CD8-positive, alpha-beta memory T cell (primary cell): ENCODE measurements around the gene SPINK13. TPM values are rescaled to one million over a fixed set of nuclear protein-coding genes. Genes with fewer than 3 reads are reported as not detected.

ENCODE experiments used
- CTCF ChIA-PET: fragments of 350-600 bp; sonication (Branson Sonifier 250); formaldehyde crosslinking; loops from one replicate; lab custom pipeline; 2021; ENCODE audit warnings: antibody characterized with exemption; lab: Charles Lee
- POLR2A ChIA-PET: fragments of 350-600 bp; sonication (Branson Sonifier 250); formaldehyde crosslinking; loops from one replicate; lab custom pipeline; 2021; ENCODE audit warnings: antibody characterized with exemption; lab: Charles Lee
- DNase-seq, 5 donors: peaks; one replicate each; pipeline versions ENCODE4 v3.0.0 to v3.0.0-alpha.2; 2020 to 2022; ENCODE audit warnings: mixed read lengths in 1 of 5
- H3K27ac ChIP-seq: one replicate; pipeline ENCODE4 v1.7.0; 2013; ENCODE audit warnings: low read depth, mild to moderate bottlenecking, low read length, moderate library complexity
- H3K27me3 ChIP-seq: 2 replicates; pipeline ENCODE4 v1.7.0; 2013; ENCODE audit warnings: low read length, mild to moderate bottlenecking; ENCODE audit not compliant: insufficient read depth, poor library complexity, severe bottlenecking
- H3K36me3 ChIP-seq: 2 replicates; pipeline ENCODE4 v1.7.0; 2013; ENCODE audit warnings: mild to moderate bottlenecking, low read length, moderate library complexity; ENCODE audit not compliant: insufficient read depth
- H3K4me1 ChIP-seq: 2 replicates; pipeline ENCODE4 v1.7.0; 2013; ENCODE audit warnings: mild to moderate bottlenecking, low read length, moderate library complexity; ENCODE audit not compliant: insufficient read depth
- H3K4me3 ChIP-seq: 2 replicates; pipeline ENCODE4 v1.7.0; 2013; ENCODE audit warnings: mild to moderate bottlenecking, low read length
- H3K9me3 ChIP-seq: 2 replicates; pipeline ENCODE4 v1.7.0; 2013; ENCODE audit warnings: mild to moderate bottlenecking, low read length
- H3K27ac Mint-ChIP-seq, 8 donors: one replicate each; pipeline ENCODE4 v1.8.0; 2020 to 2021; ENCODE audit warnings: mixed read lengths in 8 of 8, mild to moderate bottlenecking in 6 of 8, inconsistent platforms in 3 of 8, moderate library complexity in 3 of 8
- H3K27me3 Mint-ChIP-seq, 2 donors: one replicate each; pipeline ENCODE4 v1.8.0; 2020 to 2021; ENCODE audit warnings: mixed read lengths in 2 of 2, mild to moderate bottlenecking in 1 of 2, moderate library complexity in 1 of 2
- H3K36me3 Mint-ChIP-seq, 3 donors: one replicate each; pipeline ENCODE4 v1.8.0; 2020 to 2021; ENCODE audit warnings: mixed read lengths in 3 of 3, inconsistent platforms in 1 of 3, mild to moderate bottlenecking in 1 of 3
- H3K4me1 Mint-ChIP-seq, 3 donors: one replicate each; pipeline ENCODE4 v1.8.0; 2020 to 2021; ENCODE audit warnings: mixed read lengths in 3 of 3, inconsistent platforms in 1 of 3, mild to moderate bottlenecking in 1 of 3
- H3K4me3 Mint-ChIP-seq, 7 donors: one replicate each; pipeline ENCODE4 v1.8.0; 2020 to 2021; ENCODE audit warnings: mixed read lengths in 7 of 7, mild to moderate bottlenecking in 6 of 7, moderate library complexity in 4 of 7, inconsistent platforms in 2 of 7
- H3K9me3 Mint-ChIP-seq, 5 donors: one replicate each; pipeline ENCODE4 v1.8.0; 2020 to 2022; ENCODE audit warnings: mixed read lengths in 5 of 5, mild to moderate bottlenecking in 3 of 5, moderate library complexity in 2 of 5, inconsistent platforms in 1 of 5
- polyA plus RNA-seq: library from polyadenylated mRNA; unstranded; fragments of 300-500 nt; fragmentation: Illumina TruSeq; gene quantifications from one replicate; pipeline ENCODE4 v1.2.3, GENCODE V29; 2021
- total RNA-seq, 2 experiments: library from RNA; stranded (reverse); gene quantifications; one replicate each; pipeline ENCODE4 v1.2.3, GENCODE V29; 2021

SPINK13 gene
- total RNA-seq, result not detected
- polyA plus RNA-seq, result not detected

- DNase-seq, result no peak
- Mint-ChIP-seq H3K27me3 (peaks cover 0 to 2% of the 10 kb centered on the region in 2 donors), H3K9me3 (peaks cover 0 to 7% (median 2%) of the 10 kb centered on the region in 5 donors), H3K36me3 (no peaks in the 10 kb centered on the region), H3K27ac (no peak within 1 kb of the TSS), H3K4me1 (no peaks in the 10 kb centered on the region), H3K4me3 (no peak within 1 kb of the TSS)
- Histone ChIP-seq H3K27me3 (no peaks in the 10 kb centered on the region), H3K27ac (no peak within 1 kb of the TSS), H3K4me3 (no peak within 1 kb of the TSS), H3K36me3 (no peaks in the 10 kb centered on the region), H3K4me1 (no peaks in the 10 kb centered on the region), H3K9me3 (no peaks in the 10 kb centered on the region)
- CTCF ChIA-PET, result no interaction called here
- POLR2A ChIA-PET, result no interaction called here
These were observed at the start of gene SPINK13 for GRCh38 chr5:148268566-148268965. Gene SPINK13 (plus strand): TSS chr5:148268794. CDS start chr5:148270073, 1,279 bp downstream.

- no peaks in the 10 kb centered on the region for H3K36me3 Mint-ChIP-seq
- no peaks in the 10 kb centered on the region for H3K9me3 ChIP-seq
These were observed 47.1 kb upstream of the SPINK13 start for GRCh38 chr5:148221508-148221907.

GRCh38 chr5:148224117-148224742, 44.4 kb upstream of the SPINK13 start:
- H3K27me3 Mint-ChIP-seq, result peaks cover 8 to 16% of the 10 kb centered on the region in 2 donors
- no peaks in the 10 kb centered on the region for H3K9me3 ChIP-seq
- no peak overlapping the region for H3K4me3 Mint-ChIP-seq
- H3K27me3 ChIP-seq, result no peaks in the 10 kb centered on the region
- DNase-seq, result no peak
- ChIA-PET POLR2A (no interaction called here), CTCF (no interaction called here)
- H3K9me3 Mint-ChIP-seq, result peaks cover 0 to 7% (median 0%) of the 10 kb centered on the region in 5 donors
- no peak overlapping the region for H3K27ac ChIP-seq
- H3K4me1 Mint-ChIP-seq, result no peaks in the 10 kb centered on the region
- H3K36me3 Mint-ChIP-seq, result no peaks in the 10 kb centered on the region
- H3K4me3 ChIP-seq, result no peak overlapping the region
- no peaks in the 10 kb centered on the region for H3K36me3 ChIP-seq
- H3K4me1 ChIP-seq, result no peaks in the 10 kb centered on the region
- H3K27ac Mint-ChIP-seq, result no peak overlapping the region

More at GRCh38 chr5:148221508-148221907, 47.1 kb upstream of the SPINK13 start:
- Mint-ChIP-seq H3K27me3 (peaks cover 8 to 15% of the 10 kb centered on the region in 2 donors), H3K4me3 (no peak overlapping the region), H3K4me1 (no peaks in the 10 kb centered on the region), H3K27ac (no peak overlapping the region), H3K9me3 (peaks cover 0 to 5% (median 3%) of the 10 kb centered on the region in 5 donors)
- H3K36me3 ChIP-seq, result no peaks in the 10 kb centered on the region
- no peak overlapping the region for H3K27ac ChIP-seq
- ChIA-PET POLR2A (no interaction called here), CTCF (no interaction called here)
- no peaks in the 10 kb centered on the region for H3K27me3 ChIP-seq
- no peak for DNase-seq
- no peak overlapping the region for H3K4me3 ChIP-seq
- H3K4me1 ChIP-seq, result no peaks in the 10 kb centered on the region

GRCh38 chr5:148228392-148228984, 40.1 kb upstream of the SPINK13 start:
- H3K4me1 Mint-ChIP-seq, result no peaks in the 10 kb centered on the region
- H3K9me3 ChIP-seq, result no peaks in the 10 kb centered on the region
- H3K4me3 ChIP-seq, result no peak overlapping the region
- no peak overlapping the region for H3K4me3 Mint-ChIP-seq
- no peaks in the 10 kb centered on the region for H3K36me3 Mint-ChIP-seq
- peaks cover 5 to 16% of the 10 kb centered on the region in 2 donors for H3K27me3 Mint-ChIP-seq
- H3K4me1 ChIP-seq, result no peaks in the 10 kb centered on the region
- peaks cover 0 to 7% (median 4%) of the 10 kb centered on the region in 5 donors for H3K9me3 Mint-ChIP-seq
- H3K27me3 ChIP-seq, result no peaks in the 10 kb centered on the region
- CTCF ChIA-PET, result no interaction called here
- POLR2A ChIA-PET, result no interaction called here
- H3K27ac ChIP-seq, result no peak overlapping the region
- no peaks in the 10 kb centered on the region for H3K36me3 ChIP-seq
- no peak for DNase-seq
- no peak overlapping the region for H3K27ac Mint-ChIP-seq

- DNase-seq, result no peak
- Mint-ChIP-seq H3K36me3 (no peaks in the 10 kb centered on the region), H3K27me3 (peaks cover 5 to 16% of the 10 kb centered on the region in 2 donors), H3K4me3 (no peak overlapping the region), H3K27ac (no peak overlapping the region), H3K9me3 (peaks cover 0 to 7% (median 4%) of the 10 kb centered on the region in 5 donors), H3K4me1 (no peaks in the 10 kb centered on the region)
- POLR2A ChIA-PET, result no interaction called here
- Histone ChIP-seq H3K4me1 (no peaks in the 10 kb centered on the region), H3K27me3 (no peaks in the 10 kb centered on the region), H3K9me3 (no peaks in the 10 kb centered on the region), H3K4me3 (no peak overlapping the region), H3K36me3 (no peaks in the 10 kb centered on the region), H3K27ac (no peak overlapping the region)
- CTCF ChIA-PET, result no interaction called here
These were observed 38.8 kb upstream of the SPINK13 start for GRCh38 chr5:148229840-148230239.

- ChIA-PET CTCF (no interaction called here), POLR2A (no interaction called here)
- no peak for DNase-seq
- Histone ChIP-seq H3K27ac (no peak overlapping the region), H3K4me3 (no peak overlapping the region), H3K4me1 (no peaks in the 10 kb centered on the region), H3K27me3 (no peaks in the 10 kb centered on the region), H3K9me3 (no peaks in the 10 kb centered on the region), H3K36me3 (no peaks in the 10 kb centered on the region)
- peaks cover 5 to 16% of the 10 kb centered on the region in 2 donors for H3K27me3 Mint-ChIP-seq
- no peaks in the 10 kb centered on the region for H3K36me3 Mint-ChIP-seq
- no peaks in the 10 kb centered on the region for H3K4me1 Mint-ChIP-seq
- H3K27ac Mint-ChIP-seq, result no peak overlapping the region
- H3K4me3 Mint-ChIP-seq, result no peak overlapping the region
- H3K9me3 Mint-ChIP-seq, result peaks cover 0 to 7% (median 4%) of the 10 kb centered on the region in 5 donors
These were observed 38.4 kb upstream of the SPINK13 start for GRCh38 chr5:148230240-148230639.

- Histone ChIP-seq H3K27me3 (no peaks in the 10 kb centered on the region), H3K36me3 (no peaks in the 10 kb centered on the region), H3K9me3 (no peaks in the 10 kb centered on the region), H3K4me3 (no peak overlapping the region), H3K4me1 (no peaks in the 10 kb centered on the region), H3K27ac (no peak overlapping the region)
- Mint-ChIP-seq H3K9me3 (no peaks in the 10 kb centered on the region), H3K4me3 (no peak overlapping the region), H3K27ac (no peak overlapping the region), H3K27me3 (peaks cover 0 to 4% of the 10 kb centered on the region in 2 donors), H3K36me3 (no peaks in the 10 kb centered on the region), H3K4me1 (no peaks in the 10 kb centered on the region)
- no peak for DNase-seq
- ChIA-PET CTCF (no interaction called here), POLR2A (no interaction called here)
These were observed 30.7 kb upstream of the SPINK13 start for GRCh38 chr5:148237785-148238417.

GRCh38 chr5:148238418-148238794, 30.2 kb upstream of the SPINK13 start, which contains the start of gene MARCOL:
Gene MARCOL (plus strand): TSS chr5:148238525. CDS start chr5:148238598, 73 bp downstream.
- Mint-ChIP-seq H3K27ac (no peak within 1 kb of the TSS), H3K36me3 (no peaks in the 10 kb centered on the region), H3K4me1 (no peaks in the 10 kb centered on the region), H3K9me3 (no peaks in the 10 kb centered on the region), H3K27me3 (peaks cover 0 to 4% of the 10 kb centered on the region in 2 donors), H3K4me3 (no peak within 1 kb of the TSS)
- POLR2A ChIA-PET, result no interaction called here
- DNase-seq, result no peak
- Histone ChIP-seq H3K27ac (no peak within 1 kb of the TSS), H3K9me3 (no peaks in the 10 kb centered on the region), H3K36me3 (no peaks in the 10 kb centered on the region), H3K4me3 (no peak within 1 kb of the TSS), H3K4me1 (no peaks in the 10 kb centered on the region), H3K27me3 (no peaks in the 10 kb centered on the region)
- CTCF ChIA-PET, result no interaction called here
